Lung (tissue), 12 donors: Measurements from ENCODE around the gene PSMB11. TPM values are rescaled to one million over a fixed set of nuclear protein-coding genes. Genes with fewer than 3 reads are reported as not detected.
A peak's percentile ranks its signal among the peaks of the same experiment; 100 is the strongest.

ENCODE experiments used
- ATAC-seq: fragments of 200-7000 bp; cut with Tn5 transposase; one replicate; pipeline ENCODE4 v1.9.1; 2020; ENCODE audit warnings: moderate number of reproducible peaks; ENCODE audit not compliant: insufficient read depth, low FRiP score
- DNase-seq, 3 donors: peaks; one replicate each; pipeline ENCODE4 v3.0.0-alpha.2; 2013 to 2017
- H3K27ac ChIP-seq, 2 donors: one replicate each; pipeline ENCODE4 v1.5.1; 2013; ENCODE audit warnings: mild to moderate bottlenecking in 2 of 2, moderate library complexity in 2 of 2, control low read depth in 1 of 2, inconsistent platforms in 1 of 2, low read depth in 1 of 2, low read length in 1 of 2
- H3K27me3 ChIP-seq, 3 donors: one replicate each; pipeline ENCODE4 v1.5.1; 2013; ENCODE audit warnings: low read length in 2 of 3; ENCODE audit not compliant: control insufficient read depth in 3 of 3, insufficient read depth in 3 of 3
- H3K36me3 ChIP-seq, 4 donors: one replicate each; pipeline ENCODE4 v1.5.1; 2013; ENCODE audit warnings: low read length in 4 of 4, mild to moderate bottlenecking in 1 of 4, moderate library complexity in 1 of 4; ENCODE audit not compliant: control insufficient read depth in 4 of 4, insufficient read depth in 4 of 4
- H3K4me1 ChIP-seq, 5 donors: one replicate each; pipeline ENCODE4 v1.5.1; 2013; ENCODE audit warnings: low read length in 5 of 5, mild to moderate bottlenecking in 2 of 5, moderate library complexity in 1 of 5; ENCODE audit not compliant: control insufficient read depth in 5 of 5, insufficient read depth in 5 of 5
- H3K4me3 ChIP-seq: one replicate; pipeline ENCODE4 v1.5.1; 2013; ENCODE audit warnings: mild to moderate bottlenecking, control low read depth, moderate library complexity
- H3K9ac ChIP-seq, 2 donors: one replicate each; pipeline ENCODE4 v1.5.1; 2013; ENCODE audit warnings: low read length in 2 of 2, control low read depth in 1 of 2; ENCODE audit not compliant: insufficient read depth in 1 of 2
- H3K9me3 ChIP-seq, 4 donors: one replicate each; pipeline ENCODE4 v1.5.1; 2013; ENCODE audit warnings: low read length in 3 of 4, mild to moderate bottlenecking in 1 of 4, moderate library complexity in 1 of 4; ENCODE audit not compliant: control insufficient read depth in 4 of 4, insufficient read depth in 3 of 4
- WGBS, 2 donors: extraction: QIAGEN DNeasy Blood & Tissue Kit; methylation state at CpG; one replicate each; pipeline ENCODE4 v1.1.7; 2013; 5-methylcytosine and 5-hydroxymethylcytosine counted together
- polyA plus RNA-seq, 2 donors: library from polyadenylated mRNA; stranded (reverse); fragments of 200-250 nt; gene quantifications; one replicate each; pipeline ENCODE4 v1.2.1, GENCODE V29; 2013
- total RNA-seq, 2 donors: library from RNA; depleted of rRNA in 1 of 2; stranded (reverse); fragments of >200 nt in 1 of 2; gene quantifications; one replicate each; pipeline ENCODE4 v1.2.1, GENCODE V29; 2014 to 2021
- TF ChIP-seq, protein P1 (sequence below): IDR thresholded peaks from 2 replicates; pipeline ENCODE4 v1.5.1; 2012; ENCODE audit warnings: mild to moderate bottlenecking; ENCODE audit errors: control extremely low read depth, extremely low read depth
- donor health status: control.
- donor health status: control.
- donor health status: Bipolar disorder and iron deficiency.
- donor health status: healthy.
- donor health status: DM: yes; HTN: yes; CAD: no.

The PSMB11 gene
- total and polyA plus RNA-seq, 4 donors, result not detected

DNA sequence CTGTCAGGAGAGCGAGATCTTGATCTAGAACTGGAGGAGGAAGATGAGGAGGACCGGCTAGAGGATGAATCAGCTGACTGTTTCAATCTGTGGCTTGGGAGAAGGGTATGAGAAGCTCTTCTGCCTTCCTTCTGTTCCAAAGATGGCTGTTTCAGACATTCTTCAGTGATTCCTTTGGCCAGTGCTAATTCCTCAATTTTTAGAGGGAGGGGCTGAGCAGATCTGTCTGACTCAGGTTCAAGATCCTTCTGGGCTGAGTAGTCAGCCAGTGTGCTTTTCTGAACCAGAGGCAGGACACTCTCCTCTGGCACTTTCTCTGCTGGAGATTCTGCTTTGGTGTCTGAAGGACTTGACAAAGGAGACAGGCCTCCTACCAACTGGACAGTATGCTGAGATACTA is 37.7 kb downstream of the PSMB11 start:
- TF ChIP-seq, protein P1, sequence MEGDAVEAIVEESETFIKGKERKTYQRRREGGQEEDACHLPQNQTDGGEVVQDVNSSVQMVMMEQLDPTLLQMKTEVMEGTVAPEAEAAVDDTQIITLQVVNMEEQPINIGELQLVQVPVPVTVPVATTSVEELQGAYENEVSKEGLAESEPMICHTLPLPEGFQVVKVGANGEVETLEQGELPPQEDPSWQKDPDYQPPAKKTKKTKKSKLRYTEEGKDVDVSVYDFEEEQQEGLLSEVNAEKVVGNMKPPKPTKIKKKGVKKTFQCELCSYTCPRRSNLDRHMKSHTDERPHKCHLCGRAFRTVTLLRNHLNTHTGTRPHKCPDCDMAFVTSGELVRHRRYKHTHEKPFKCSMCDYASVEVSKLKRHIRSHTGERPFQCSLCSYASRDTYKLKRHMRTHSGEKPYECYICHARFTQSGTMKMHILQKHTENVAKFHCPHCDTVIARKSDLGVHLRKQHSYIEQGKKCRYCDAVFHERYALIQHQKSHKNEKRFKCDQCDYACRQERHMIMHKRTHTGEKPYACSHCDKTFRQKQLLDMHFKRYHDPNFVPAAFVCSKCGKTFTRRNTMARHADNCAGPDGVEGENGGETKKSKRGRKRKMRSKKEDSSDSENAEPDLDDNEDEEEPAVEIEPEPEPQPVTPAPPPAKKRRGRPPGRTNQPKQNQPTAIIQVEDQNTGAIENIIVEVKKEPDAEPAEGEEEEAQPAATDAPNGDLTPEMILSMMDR, result no peak
- Histone ChIP-seq H3K36me3 (peaks cover 43 to 72% (median 52%) of the 10 kb centered on the region in 4 donors), H3K4me3 (no peak overlapping the region), H3K9ac (no peak overlapping the region), H3K4me1 (no peaks in the 10 kb centered on the region), H3K27me3 (no peaks in the 10 kb centered on the region), H3K9me3 (no peaks in the 10 kb centered on the region), H3K27ac (peak overlapping the region in 1 of 2 donors; percentile 38)
- 89 to 91% methylated on average over 2 of the region's 2 CpGs for WGBS, 2 donors
- DNase-seq (no peak), ATAC-seq (no peak)

DNA sequence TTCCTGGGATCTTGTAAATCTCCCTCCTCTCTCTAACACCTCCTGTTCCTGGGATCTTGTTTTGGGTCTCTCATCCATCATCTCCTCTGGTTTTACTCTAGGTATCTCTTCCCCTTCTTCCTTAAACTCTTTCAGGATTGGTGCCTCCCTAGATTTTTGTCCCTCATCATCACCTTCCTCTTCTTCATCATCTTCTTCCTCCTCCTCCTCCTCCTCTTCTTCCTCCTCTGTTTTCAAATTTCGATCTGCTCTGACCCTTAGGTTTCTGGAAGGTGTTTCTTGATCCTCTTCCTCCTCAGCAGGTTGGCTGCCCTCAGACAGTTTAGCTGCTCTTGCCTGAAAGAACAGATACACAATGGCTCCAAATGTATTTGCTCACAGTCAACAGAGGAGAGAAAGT is 38.5 kb downstream of the PSMB11 start:
- TF ChIP-seq, protein P1, result no peak
- H3K36me3 ChIP-seq, result peaks cover 40 to 70% (median 52%) of the 10 kb centered on the region in 4 donors
- no peak for DNase-seq
- no peak overlapping the region for H3K4me3 ChIP-seq
- no peaks in the 10 kb centered on the region for H3K27me3 ChIP-seq
- no peak overlapping the region for H3K9ac ChIP-seq
- ATAC-seq, result no peak
- 73 to 77% methylated on average over 1 of the region's 1 CpG for WGBS, 2 donors
- no peak overlapping the region for H3K27ac ChIP-seq
- H3K9me3 ChIP-seq, result no peaks in the 10 kb centered on the region
- H3K4me1 ChIP-seq, result no peaks in the 10 kb centered on the region

DNA sequence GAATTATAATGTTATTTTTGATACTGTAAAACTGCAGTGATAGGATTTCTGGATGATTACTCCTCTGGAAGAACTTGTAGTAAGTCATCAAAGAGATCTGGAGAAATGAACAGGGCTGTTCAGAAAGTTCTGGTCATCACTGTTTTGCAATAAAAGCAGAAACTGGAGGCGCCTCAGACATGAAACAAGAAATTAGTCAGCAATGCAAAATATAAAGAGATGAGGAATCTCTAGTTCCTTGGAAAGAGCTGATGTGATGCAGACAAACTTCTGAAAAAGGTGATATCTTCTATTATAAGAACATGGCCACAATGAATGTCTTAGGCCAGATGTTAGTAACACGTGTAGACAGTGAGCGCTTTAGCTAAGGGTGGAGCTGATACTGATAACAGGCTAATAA is 43.4 kb downstream of the PSMB11 start:
- Histone ChIP-seq H3K27ac (no peak overlapping the region), H3K4me3 (no peak overlapping the region), H3K9ac (no peak overlapping the region), H3K27me3 (no peaks in the 10 kb centered on the region), H3K9me3 (no peaks in the 10 kb centered on the region), H3K36me3 (peaks cover 21 to 64% (median 37%) of the 10 kb centered on the region in 4 donors), H3K4me1 (peaks cover 0 to 3% (median 0%) of the 10 kb centered on the region in 5 donors)
- 72 to 79% methylated on average over 3 of the region's 3 CpGs for WGBS, 2 donors
- DNase-seq (no peak), ATAC-seq (no peak)
- TF ChIP-seq, protein P1, result no peak

DNA sequence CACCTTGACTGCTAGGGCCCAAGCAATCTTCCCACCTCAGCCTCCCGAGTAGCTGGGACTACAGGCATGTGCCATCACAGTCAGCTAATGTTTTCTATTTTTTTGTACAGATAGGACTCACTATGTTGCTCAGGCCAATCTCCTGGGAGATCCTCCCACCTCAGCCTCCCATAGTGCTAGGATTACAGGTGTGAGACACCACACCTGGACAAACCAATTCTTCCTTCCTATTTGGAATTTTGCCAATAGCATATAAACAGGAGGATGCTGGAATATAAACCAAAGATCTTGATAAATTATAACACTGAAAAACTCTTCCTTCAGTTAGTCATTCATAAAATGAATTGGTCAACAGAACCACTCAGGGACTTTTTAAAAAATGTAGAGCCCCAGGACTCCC is 44.6 kb downstream of the PSMB11 start:
- Histone ChIP-seq H3K4me3 (no peak overlapping the region), H3K36me3 (peaks cover 17 to 57% (median 31%) of the 10 kb centered on the region in 4 donors), H3K9me3 (no peaks in the 10 kb centered on the region), H3K27ac (no peak overlapping the region), H3K4me1 (peaks cover 0 to 3% (median 0%) of the 10 kb centered on the region in 5 donors), H3K9ac (no peak overlapping the region), H3K27me3 (no peaks in the 10 kb centered on the region)
- ATAC-seq (no peak), DNase-seq (no peak)
- WGBS, 2 donors, result 78 to 94% methylated on average over 1 of the region's 1 CpG
- TF ChIP-seq, protein P1, result no peak
